ENCODE results near the gene ACSL5. TPM values are rescaled to one million over a fixed set of nuclear protein-coding genes. Genes with fewer than 3 reads are reported as not detected.
A peak's percentile ranks its signal among the peaks of the same experiment; 100 is the strongest.

ACSL5 gene
- total and polyA plus RNA-seq, 2 donors (not counting 3 experiments of a cell fraction or from before 2014, with no cell fraction given), result 1.5 to 2.1 TPM

DNA sequence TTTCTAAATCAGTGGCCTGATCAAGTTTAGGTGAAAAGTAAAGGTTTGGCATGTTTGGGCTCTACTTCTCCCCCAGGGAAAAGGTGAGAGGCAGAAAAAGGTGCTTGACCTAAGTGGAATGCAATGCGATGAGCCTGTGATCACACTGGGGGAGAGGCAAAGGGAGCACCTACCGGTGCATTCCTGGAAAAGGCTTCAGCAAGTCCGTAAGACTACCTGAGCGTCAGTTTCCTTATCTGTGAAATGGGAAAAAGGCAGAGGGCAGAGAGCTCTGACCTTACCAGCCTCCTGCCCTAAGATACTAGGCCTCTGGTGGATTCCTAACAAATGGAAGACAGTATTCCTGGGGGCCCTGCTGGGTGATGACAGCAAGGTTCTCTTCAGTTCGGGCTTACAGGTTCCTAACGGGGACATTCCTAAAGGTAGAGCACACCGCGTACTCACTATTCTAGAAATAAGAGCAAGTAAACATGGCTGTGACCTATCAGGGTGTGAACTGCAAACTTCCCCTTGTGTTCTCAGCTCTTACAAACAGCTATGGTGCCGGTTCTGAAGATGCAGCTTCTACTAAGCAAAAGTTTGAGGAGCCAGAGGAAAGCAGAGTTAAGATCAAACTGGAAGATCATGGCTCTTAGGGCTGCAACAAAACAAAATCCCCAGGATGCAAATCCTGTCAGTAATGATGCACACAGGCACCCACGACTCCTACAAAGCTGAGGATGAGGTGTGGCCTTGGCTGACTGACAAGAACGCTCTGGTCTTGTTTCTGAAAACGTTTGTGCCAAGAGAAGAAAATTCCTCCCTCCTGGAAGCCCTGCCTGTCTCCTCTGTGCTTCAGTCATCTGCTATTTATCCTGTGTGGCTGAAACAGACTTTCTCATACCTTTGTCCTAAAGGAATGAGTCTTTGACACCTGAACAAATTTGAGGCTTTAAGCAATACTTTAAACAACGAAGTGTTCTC lies 13.3 kb upstream of the ACSL5 start:
- Histone ChIP-seq H3K79me2 (ENCODE audit: control insufficient read depth, insufficient read depth, low read length) (no peaks in the 10 kb centered on the region), H3K9me3 (replicated peaks; ENCODE audit: control insufficient read depth, insufficient read depth, low read length) (no peaks in the 10 kb centered on the region), H2AFZ (ENCODE audit: low read depth, low read length) (peak overlapping the region; percentile 1), H3K4me2 (ENCODE audit: insufficient read depth, low read length) (no peak overlapping the region), H3K4me3 (replicated peaks in 1 of 3; ENCODE audit: insufficient read depth in 1 of 3, low read depth in 1 of 3, low read length in 3 of 3) (no peak overlapping the region), H3K27me3 (ENCODE audit: control insufficient read depth in 2 of 2, insufficient read depth in 2 of 2, low read length in 2 of 2) (no peaks in the 10 kb centered on the region), H3K4me1 (ENCODE audit: control insufficient read depth, extremely low read depth, insufficient read depth, low read length) (peaks cover 28% of the 10 kb centered on the region), H3K9me1 (replicated peaks; ENCODE audit: control insufficient read depth, extremely low read depth, insufficient read depth, low read length) (no peaks in the 10 kb centered on the region), H3K36me3 (ENCODE audit: control insufficient read depth in 2 of 2, extremely low read depth in 1 of 2, insufficient read depth in 2 of 2, low read length in 2 of 2) (no peaks in the 10 kb centered on the region), H3K27ac (ENCODE audit: insufficient read depth, low read depth, low read length) (no peak overlapping the region), H4K20me1 (replicated peaks; ENCODE audit: control insufficient read depth, extremely low read depth, insufficient read depth, low read length) (no peaks in the 10 kb centered on the region), H3K9ac (replicated peaks; ENCODE audit: extremely low read depth, insufficient read depth, low read length) (no peak overlapping the region)
- ChIA-PET POLR2A (interaction anchor here (1.5 kb wide), 1 partner anchor 23 kb away, joined by 5 read pairs; no protein-coding TSS in a partner anchor), CTCF (interaction anchor here (0.8 to 2.8 kb wide), 7 partner anchors 10 to 224 kb away, joined by 4 to 13 read pairs (median 6); no protein-coding TSS in a partner anchor)
- DNase-seq (ENCODE audit: low read depth, low spot score) (peak; percentile 26), FAIRE-seq (no peak)
- no peak for TF ChIP-seq POLR2AphosphoS5 (IDR thresholded peaks at IDR 0.05; ENCODE audit: insufficient read depth, low read depth, low read length)
- TF ChIP-seq, protein P1, sequence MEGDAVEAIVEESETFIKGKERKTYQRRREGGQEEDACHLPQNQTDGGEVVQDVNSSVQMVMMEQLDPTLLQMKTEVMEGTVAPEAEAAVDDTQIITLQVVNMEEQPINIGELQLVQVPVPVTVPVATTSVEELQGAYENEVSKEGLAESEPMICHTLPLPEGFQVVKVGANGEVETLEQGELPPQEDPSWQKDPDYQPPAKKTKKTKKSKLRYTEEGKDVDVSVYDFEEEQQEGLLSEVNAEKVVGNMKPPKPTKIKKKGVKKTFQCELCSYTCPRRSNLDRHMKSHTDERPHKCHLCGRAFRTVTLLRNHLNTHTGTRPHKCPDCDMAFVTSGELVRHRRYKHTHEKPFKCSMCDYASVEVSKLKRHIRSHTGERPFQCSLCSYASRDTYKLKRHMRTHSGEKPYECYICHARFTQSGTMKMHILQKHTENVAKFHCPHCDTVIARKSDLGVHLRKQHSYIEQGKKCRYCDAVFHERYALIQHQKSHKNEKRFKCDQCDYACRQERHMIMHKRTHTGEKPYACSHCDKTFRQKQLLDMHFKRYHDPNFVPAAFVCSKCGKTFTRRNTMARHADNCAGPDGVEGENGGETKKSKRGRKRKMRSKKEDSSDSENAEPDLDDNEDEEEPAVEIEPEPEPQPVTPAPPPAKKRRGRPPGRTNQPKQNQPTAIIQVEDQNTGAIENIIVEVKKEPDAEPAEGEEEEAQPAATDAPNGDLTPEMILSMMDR (IDR thresholded peaks at IDR 0.05; ENCODE audit: extremely low read depth in 1 of 2, insufficient read depth in 1 of 2, low read depth in 1 of 2, low read length in 2 of 2), result no peak
- no peak for TF ChIP-seq JUN (IDR thresholded peaks at IDR 0.05; ENCODE audit: borderline replicate concordance, insufficient read depth, insufficient read length, low read depth)
- no peak for TF ChIP-seq POLR2A (IDR thresholded peaks at IDR 0.05; ENCODE audit: low read depth, low read length)
- no peak for TF ChIP-seq EZH2 (IDR thresholded peaks at IDR 0.05; ENCODE audit: borderline replicate concordance, low read depth, low read length, severe bottlenecking)
- no peak for TF ChIP-seq FOS (IDR thresholded peaks at IDR 0.05; ENCODE audit: borderline replicate concordance, insufficient read depth, low read length)
- no peak for TF ChIP-seq GATA2 (IDR thresholded peaks at IDR 0.05; ENCODE audit: insufficient read depth, insufficient read length, low read depth, low read length)
- no peak for TF ChIP-seq MYC (IDR thresholded peaks at IDR 0.05; ENCODE audit: low read depth, low read length)
- TF ChIP-seq MAX (IDR thresholded peaks at IDR 0.05; ENCODE audit: insufficient read depth, insufficient read length), result no peak
- intact Hi-C loops (cut with micrococcal nuclease) (no loop called here), dilution Hi-C loops (cut with MboI; ENCODE audit: extremely low pct_ligation_motif_present, low sequenced_read_pairs) (no loop called here)
- no TSS peak for BruUV-seq (replicated peaks)

Data from endothelial cell of umbilical vein (primary cell).